Endothelial cell of hepatic sinusoid (primary cell): Measurements from ENCODE around the gene CA11.
"Not testable (repeated sequence)": the region's sequence is repeated elsewhere in the genome, so short reads cannot be mapped to it uniquely, and the experiment has no call there.

Experiments
- in situ Hi-C: cut with HindIII; loops from 2 replicates; pipeline ENCODE4 v1.10.0; 2017; ENCODE audit warnings: low sequenced_read_pairs

CA11 gene

GRCh38 chr19:48646001-48646721 is at the start of gene CA11:
Gene CA11, minus strand, starts transcription at chr19:48646187. Its CDS starts 555 bp downstream, at chr19:48645632.
- in situ Hi-C loops, result loop anchor here (25.0 kb wide), 1 partner anchor 316 kb away; the partner anchor contains the start of genes BAX and FTL

GRCh38 chr19:48693629-48694028 is 47.6 kb upstream of the CA11 start:
- in situ Hi-C loops, result not testable (repeated sequence)

GRCh38 chr19:48689449-48689848 is 43.5 kb upstream of the CA11 start:
- in situ Hi-C loops, result no loop called here

- in situ Hi-C loops, result no loop called here
These were observed 41.8 kb upstream of the CA11 start for GRCh38 chr19:48687776-48688175.

- in situ Hi-C loops, result not testable (repeated sequence)
These were observed 40.6 kb upstream of the CA11 start for GRCh38 chr19:48686637-48687036.

- in situ Hi-C loops, result no loop called here
These were observed 40.1 kb upstream of the CA11 start for GRCh38 chr19:48686088-48686487.

GRCh38 chr19:48685583-48685982 is 39.6 kb upstream of the CA11 start:
- in situ Hi-C loops, result no loop called here

GRCh38 chr19:48683349-48683748 is 37.4 kb upstream of the CA11 start:
- in situ Hi-C loops, result no loop called here

- in situ Hi-C loops, result no loop called here
These were observed 35.1 kb upstream of the CA11 start for GRCh38 chr19:48681127-48681470.

GRCh38 chr19:48680436-48681126 is 34.6 kb upstream of the CA11 start:
- in situ Hi-C loops, result no loop called here

- in situ Hi-C loops, result not testable (repeated sequence)
These were observed 34.0 kb upstream of the CA11 start for GRCh38 chr19:48680006-48680405.

- in situ Hi-C loops, result loop anchor here (10.0 kb wide), 1 partner anchor 117 kb away; no protein-coding TSS in a partner anchor
These were observed 32.2 kb upstream of the CA11 start for GRCh38 chr19:48678201-48678600.

GRCh38 chr19:48676887-48677286 is 30.9 kb upstream of the CA11 start:
- in situ Hi-C loops, result loop anchor here (10.0 kb wide), 1 partner anchor 118 kb away; no protein-coding TSS in a partner anchor

- in situ Hi-C loops, result loop anchor here (10.0 kb wide), 1 partner anchor 118 kb away; no protein-coding TSS in a partner anchor
These were observed 30.5 kb upstream of the CA11 start for GRCh38 chr19:48676487-48676886.

GRCh38 chr19:48674921-48675824 is 29.2 kb upstream of the CA11 start:
- in situ Hi-C loops, result loop anchor here (10.0 kb wide), 1 partner anchor 120 kb away; no protein-coding TSS in a partner anchor

- in situ Hi-C loops, result loop anchor here (10.0 kb wide), 1 partner anchor 120 kb away; no protein-coding TSS in a partner anchor
These were observed 28.3 kb upstream of the CA11 start for GRCh38 chr19:48674216-48674809.

- in situ Hi-C loops, result loop anchor here (10.0 kb wide), 1 partner anchor 121 kb away; no protein-coding TSS in a partner anchor
These were observed 27.6 kb upstream of the CA11 start for GRCh38 chr19:48673436-48674100.

- in situ Hi-C loops, result loop anchor here (10.0 kb wide), 1 partner anchor 122 kb away; no protein-coding TSS in a partner anchor
These were observed 27.0 kb upstream of the CA11 start, which contains the start of gene NTN5 for GRCh38 chr19:48672994-48673393. Gene NTN5, minus strand, starts transcription at chr19:48673017. Its CDS starts 2,031 bp downstream, at chr19:48670986.

- in situ Hi-C loops, result loop anchor here (10.0 kb wide), 1 partner anchor 123 kb away; no protein-coding TSS in a partner anchor
These were observed 25.5 kb upstream of the CA11 start for GRCh38 chr19:48671446-48671995.
